BLaER1 (cell line): ENCODE data around the gene GALNT10.
"Not testable (repeated sequence)": the region's sequence is repeated elsewhere in the genome, so short reads cannot be mapped to it uniquely, and the experiment has no call there.

Source experiments
- H3K27ac ChIP-seq: shearing (Covaris generic); formaldehyde crosslinking; 2 replicates; pipeline ENCODE4 v1.8.1; 2022
- H3K27me3 ChIP-seq: shearing (Covaris generic); formaldehyde crosslinking; 2 replicates; pipeline ENCODE4 v1.8.1; 2022
- H3K36me3 ChIP-seq: shearing (Covaris generic); formaldehyde crosslinking; 2 replicates; pipeline ENCODE4 v1.8.1; 2022
- H3K4me1 ChIP-seq: shearing (Covaris generic); formaldehyde crosslinking; 2 replicates; pipeline ENCODE4 v1.8.1; 2022
- H3K4me2 ChIP-seq: shearing (Covaris generic); formaldehyde crosslinking; 2 replicates; pipeline ENCODE4 v1.8.1; 2022
- H3K4me3 ChIP-seq: shearing (Covaris generic); formaldehyde crosslinking; 2 replicates; pipeline ENCODE4 v1.8.1; 2022
- H3K9ac ChIP-seq: shearing (Covaris generic); formaldehyde crosslinking; 2 replicates; pipeline ENCODE4 v1.8.1; 2022
- H3K9me3 ChIP-seq: shearing (Covaris generic); formaldehyde crosslinking; 2 replicates; pipeline ENCODE4 v1.8.1; 2022
- H4K20me1 ChIP-seq: shearing (Covaris generic); formaldehyde crosslinking; 2 replicates; pipeline ENCODE4 v1.8.1; 2022
- Cebpa-rat ChIP-seq: shearing (Covaris generic); IDR thresholded peaks from 2 replicates; pipeline ENCODE4 v1.8.1; 2022

Gene GALNT10

DNA sequence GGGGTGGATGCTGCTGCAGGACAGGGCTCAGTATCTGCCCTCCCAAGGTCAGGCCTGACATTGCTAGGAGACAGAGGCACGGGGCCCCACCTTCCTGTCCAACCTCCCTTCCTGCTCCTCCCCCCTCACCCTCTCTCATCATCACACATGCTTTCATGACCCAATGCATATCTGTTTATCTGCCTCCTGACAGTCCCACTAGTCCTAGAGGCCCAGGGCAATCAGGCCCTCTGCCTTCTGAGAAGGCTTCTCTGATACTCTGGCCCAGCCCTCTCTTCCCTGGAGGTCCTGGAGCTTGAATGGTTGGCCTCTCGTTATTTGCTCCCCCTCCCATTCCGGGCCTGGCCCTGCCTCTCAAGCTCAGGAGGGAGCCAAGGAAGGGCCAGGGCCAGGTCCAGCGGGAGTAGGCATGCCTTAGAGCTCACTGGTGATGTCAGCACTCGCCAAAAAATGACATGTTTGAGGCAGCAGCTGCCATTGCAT is 164.6 kb downstream of the GALNT10 start:
- Histone ChIP-seq H3K9ac (no peak overlapping the region), H3K9me3 (no peaks in the 10 kb centered on the region), H3K27ac (no peak overlapping the region), H3K27me3 (no peaks in the 10 kb centered on the region), H3K36me3 (no peaks in the 10 kb centered on the region), H3K4me2 (no peak overlapping the region), H3K4me3 (no peak overlapping the region), H3K4me1 (no peaks in the 10 kb centered on the region), H4K20me1 (no peaks in the 10 kb centered on the region)
- TF ChIP-seq Cebpa-rat: no peak

DNA sequence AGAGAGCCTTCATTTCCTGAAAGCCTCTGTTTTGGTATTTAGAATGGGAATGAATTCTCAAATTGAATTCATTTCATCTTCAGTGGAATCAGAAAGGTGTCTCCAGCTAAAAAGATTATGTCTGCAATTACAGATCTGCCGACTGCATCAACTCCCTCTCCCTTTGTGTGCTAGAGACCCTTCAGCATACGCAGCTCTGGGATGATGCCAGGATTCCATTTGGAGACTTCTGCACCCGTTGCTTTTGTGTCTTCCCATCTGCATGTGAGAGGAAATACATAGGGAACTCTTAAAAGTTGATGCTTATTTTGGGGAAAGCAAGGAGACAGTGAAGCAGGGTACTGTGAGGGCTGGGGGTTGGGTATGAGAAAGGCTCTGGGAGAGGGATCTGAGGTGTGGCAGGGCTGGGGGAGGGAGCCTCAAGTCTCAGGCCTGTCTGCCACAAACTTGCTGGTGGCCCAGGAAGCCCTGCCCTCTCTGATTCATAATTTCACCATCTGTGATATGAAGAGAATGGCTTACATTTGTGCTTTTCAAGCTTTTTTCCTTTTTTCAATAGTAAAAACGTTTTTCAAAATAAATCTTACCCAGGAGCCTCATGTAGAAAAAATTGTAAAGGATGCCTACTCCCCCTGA is 165.6 kb downstream of the GALNT10 start:
- no peak for TF ChIP-seq Cebpa-rat
- no peaks in the 10 kb centered on the region for H3K27me3 ChIP-seq
- no peak overlapping the region for H3K4me2 ChIP-seq
- H3K9me3 ChIP-seq: no peaks in the 10 kb centered on the region
- H4K20me1 ChIP-seq: no peaks in the 10 kb centered on the region
- no peak overlapping the region for H3K9ac ChIP-seq
- no peaks in the 10 kb centered on the region for H3K36me3 ChIP-seq
- no peak overlapping the region for H3K27ac ChIP-seq
- no peaks in the 10 kb centered on the region for H3K4me1 ChIP-seq
- no peak overlapping the region for H3K4me3 ChIP-seq

DNA sequence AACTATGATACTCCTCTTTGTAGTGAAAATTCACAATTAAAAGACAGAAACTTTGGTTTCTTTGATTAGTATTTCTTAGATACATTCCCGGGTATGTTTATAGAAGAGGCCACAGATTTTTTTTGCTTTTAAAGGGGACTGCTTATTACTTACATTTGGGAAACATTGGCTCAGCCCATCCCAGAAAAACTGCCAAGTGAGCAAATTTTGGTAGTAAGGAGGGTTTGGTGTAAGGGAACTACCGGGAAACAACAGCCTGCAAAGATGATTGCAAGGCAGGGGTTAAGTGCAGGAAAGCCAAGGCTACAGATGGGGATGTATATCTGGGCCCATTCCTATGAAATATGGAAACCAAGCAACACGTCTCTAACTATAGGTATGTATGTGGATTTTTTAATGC is 166.4 kb downstream of the GALNT10 start:
- Histone ChIP-seq H4K20me1 (no peaks in the 10 kb centered on the region), H3K9me3 (no peaks in the 10 kb centered on the region), H3K36me3 (no peaks in the 10 kb centered on the region), H3K27ac (no peak overlapping the region), H3K27me3 (no peaks in the 10 kb centered on the region), H3K9ac (no peak overlapping the region), H3K4me1 (no peaks in the 10 kb centered on the region), H3K4me2 (no peak overlapping the region), H3K4me3 (no peak overlapping the region)
- TF ChIP-seq Cebpa-rat: no peak

DNA sequence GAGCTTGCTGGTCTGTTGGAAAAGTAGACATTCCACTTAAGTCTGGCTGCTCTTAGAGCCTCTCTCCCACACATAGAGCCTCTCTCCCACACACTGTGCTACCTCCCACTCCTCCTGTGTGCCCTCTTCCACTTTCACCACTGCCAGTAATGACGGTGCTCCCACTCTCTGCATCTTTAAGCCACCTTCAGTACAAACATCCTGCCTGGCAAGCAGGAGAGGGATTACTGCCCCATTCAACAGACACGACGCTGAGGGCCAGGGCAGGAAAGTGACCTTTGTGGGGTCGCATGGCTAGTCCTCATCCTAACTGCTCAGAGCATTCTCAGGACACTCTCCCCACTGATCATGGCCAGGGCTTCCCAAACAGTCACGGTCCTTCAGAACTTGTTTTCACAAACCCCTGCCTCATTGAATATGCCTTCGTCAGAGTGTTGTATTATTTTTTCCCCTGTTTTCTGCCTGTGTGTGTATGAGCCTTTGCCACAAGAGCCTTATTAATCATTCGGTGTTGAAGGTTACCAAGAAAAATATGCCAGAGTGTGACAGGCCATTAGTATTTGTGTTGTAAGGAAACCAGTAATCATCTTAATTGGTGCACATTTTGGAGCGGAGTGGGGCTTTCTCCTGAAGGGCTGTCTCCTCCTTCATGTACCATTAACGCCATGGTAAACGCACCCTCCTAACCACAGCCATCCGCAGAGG is 168.1 kb downstream of the GALNT10 start:
- no peak overlapping the region for H3K27ac ChIP-seq
- no peaks in the 10 kb centered on the region for H3K4me1 ChIP-seq
- no peak overlapping the region for H3K4me2 ChIP-seq
- no peak overlapping the region for H3K9ac ChIP-seq
- no peaks in the 10 kb centered on the region for H3K9me3 ChIP-seq
- no peaks in the 10 kb centered on the region for H3K36me3 ChIP-seq
- H3K4me3 ChIP-seq: no peak overlapping the region
- no peaks in the 10 kb centered on the region for H4K20me1 ChIP-seq
- no peak for TF ChIP-seq Cebpa-rat
- no peaks in the 10 kb centered on the region for H3K27me3 ChIP-seq

DNA sequence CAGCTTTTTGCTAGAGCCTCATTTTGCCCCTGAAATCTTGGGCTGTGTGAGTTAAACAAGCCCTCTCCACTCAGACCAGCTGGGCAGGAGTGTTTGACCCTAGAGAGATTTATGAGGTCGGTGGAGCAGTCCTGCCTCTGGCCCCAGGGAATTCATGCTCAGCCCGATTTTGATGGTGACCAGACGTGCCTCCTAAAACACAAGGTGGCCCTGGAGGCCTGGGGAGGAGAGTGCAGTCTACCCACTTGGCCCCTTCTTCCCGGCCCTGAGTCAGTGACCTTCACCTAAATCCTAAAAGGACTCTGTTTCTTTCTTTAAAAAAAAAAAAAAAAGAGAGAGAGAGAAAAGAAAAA is 168.7 kb downstream of the GALNT10 start:
- Histone ChIP-seq H3K9ac (no peak overlapping the region), H3K4me2 (no peak overlapping the region), H3K36me3 (no peaks in the 10 kb centered on the region), H3K4me3 (no peak overlapping the region), H3K27me3 (no peaks in the 10 kb centered on the region), H4K20me1 (no peaks in the 10 kb centered on the region), H3K27ac (no peak overlapping the region), H3K9me3 (no peaks in the 10 kb centered on the region), H3K4me1 (peaks cover 4% of the 10 kb centered on the region)
- TF ChIP-seq Cebpa-rat: no peak

DNA sequence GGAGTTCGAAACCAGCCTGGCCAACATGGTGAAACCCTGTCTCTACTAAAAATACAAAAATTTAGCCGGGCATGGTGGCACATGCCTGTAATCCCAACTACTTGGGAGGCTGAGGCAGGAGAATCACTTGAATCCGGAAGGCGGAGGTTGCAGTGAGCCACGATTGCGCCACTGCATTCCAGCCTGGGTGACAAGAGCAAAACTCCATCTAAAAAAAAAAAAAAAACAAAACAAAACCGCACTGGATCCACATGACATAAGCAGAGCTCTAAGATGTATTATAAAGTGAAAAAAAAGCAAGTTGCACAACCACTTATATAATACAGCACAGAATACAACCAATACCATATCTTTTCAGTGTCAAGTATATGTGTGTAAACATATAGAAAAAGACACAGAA is 169.7 kb downstream of the GALNT10 start:
- H3K4me1 ChIP-seq: peaks cover 11% of the 10 kb centered on the region
- not testable (repeated sequence) for H3K27ac ChIP-seq, H3K9ac ChIP-seq, H4K20me1 ChIP-seq, H3K9me3 ChIP-seq, H3K4me3 ChIP-seq, H3K36me3 ChIP-seq, H3K4me2 ChIP-seq, H3K27me3 ChIP-seq

DNA sequence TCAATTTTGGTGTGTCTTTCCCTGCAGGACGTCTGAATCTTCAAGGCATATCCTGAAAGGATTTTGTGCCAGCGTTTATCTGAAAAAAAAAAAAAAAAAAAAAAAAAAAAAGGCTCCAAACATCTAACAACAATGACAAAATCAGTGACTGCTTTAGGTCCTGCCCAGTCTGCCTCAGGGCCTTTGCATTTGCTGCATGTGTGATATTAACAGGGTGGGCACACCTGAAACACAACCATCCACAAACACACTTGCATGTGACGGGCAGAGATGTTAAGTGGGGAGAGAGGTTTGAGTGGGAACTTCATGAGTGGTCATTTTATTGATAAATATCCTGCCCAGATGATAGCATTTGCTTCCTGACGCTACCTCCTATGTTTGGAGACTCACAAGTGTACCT is 172.9 kb downstream of the GALNT10 start:
- no peaks in the 10 kb centered on the region for H3K36me3 ChIP-seq
- no peak for TF ChIP-seq Cebpa-rat
- H3K4me2 ChIP-seq: no peak overlapping the region
- no peak overlapping the region for H3K9ac ChIP-seq
- H3K4me3 ChIP-seq: no peak overlapping the region
- no peaks in the 10 kb centered on the region for H4K20me1 ChIP-seq
- no peaks in the 10 kb centered on the region for H3K27me3 ChIP-seq
- peaks cover 11% of the 10 kb centered on the region for H3K4me1 ChIP-seq
- no peaks in the 10 kb centered on the region for H3K9me3 ChIP-seq
- H3K27ac ChIP-seq: no peak overlapping the region

DNA sequence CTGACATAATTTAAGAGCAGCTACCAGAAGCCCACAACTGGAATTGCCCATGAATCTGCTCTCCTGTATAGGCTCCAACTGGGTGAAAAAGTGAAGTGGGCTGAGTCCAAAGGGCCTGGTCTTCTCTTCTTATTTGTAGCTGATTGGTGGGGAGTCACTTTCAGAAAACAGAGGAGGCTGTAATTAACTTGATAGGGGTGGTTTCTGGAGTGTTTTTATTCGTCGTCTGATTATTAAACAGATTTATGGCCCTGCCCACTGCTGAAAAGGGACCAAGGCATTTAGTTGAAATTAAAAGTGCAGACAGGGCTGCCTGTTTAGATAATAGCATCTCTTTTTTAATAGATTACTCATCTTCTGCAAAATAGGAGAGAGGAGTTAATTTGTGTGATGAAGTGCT is 174.2 kb downstream of the GALNT10 start:
- Histone ChIP-seq H3K27ac (no peak overlapping the region), H3K4me2 (peak overlapping the region; percentile 39; the same call in 1 of the 2 replicates), H3K36me3 (no peaks in the 10 kb centered on the region), H3K9me3 (no peaks in the 10 kb centered on the region), H4K20me1 (no peaks in the 10 kb centered on the region), H3K4me1 (peaks cover 11% of the 10 kb centered on the region), H3K4me3 (no peak overlapping the region), H3K9ac (no peak overlapping the region), H3K27me3 (no peaks in the 10 kb centered on the region)
- no peak for TF ChIP-seq Cebpa-rat

DNA sequence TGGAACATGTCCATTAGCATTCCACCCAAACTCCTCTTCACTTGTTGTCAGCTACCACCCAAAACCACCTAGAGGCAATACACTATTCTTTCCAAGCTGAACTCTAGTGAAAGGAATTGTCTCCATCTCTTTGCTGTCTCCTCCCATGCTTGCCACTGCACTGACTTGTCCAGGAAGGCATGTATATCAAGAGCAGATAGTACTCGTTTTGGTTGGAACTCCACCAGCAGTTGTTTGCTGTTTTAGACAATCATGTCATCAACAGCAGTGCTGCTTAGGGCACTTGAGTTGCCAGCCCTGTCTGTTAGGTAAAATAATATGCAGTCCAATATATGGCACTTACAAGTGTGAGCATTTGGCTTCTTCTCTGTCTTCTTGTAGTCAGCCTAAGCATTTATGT is 175.3 kb downstream of the GALNT10 start:
- Histone ChIP-seq H3K4me2 (no peak overlapping the region), H4K20me1 (no peaks in the 10 kb centered on the region), H3K36me3 (no peaks in the 10 kb centered on the region), H3K9me3 (no peaks in the 10 kb centered on the region), H3K27me3 (no peaks in the 10 kb centered on the region), H3K27ac (no peak overlapping the region), H3K4me1 (peaks cover 11% of the 10 kb centered on the region), H3K4me3 (no peak overlapping the region), H3K9ac (no peak overlapping the region)
- no peak for TF ChIP-seq Cebpa-rat

DNA sequence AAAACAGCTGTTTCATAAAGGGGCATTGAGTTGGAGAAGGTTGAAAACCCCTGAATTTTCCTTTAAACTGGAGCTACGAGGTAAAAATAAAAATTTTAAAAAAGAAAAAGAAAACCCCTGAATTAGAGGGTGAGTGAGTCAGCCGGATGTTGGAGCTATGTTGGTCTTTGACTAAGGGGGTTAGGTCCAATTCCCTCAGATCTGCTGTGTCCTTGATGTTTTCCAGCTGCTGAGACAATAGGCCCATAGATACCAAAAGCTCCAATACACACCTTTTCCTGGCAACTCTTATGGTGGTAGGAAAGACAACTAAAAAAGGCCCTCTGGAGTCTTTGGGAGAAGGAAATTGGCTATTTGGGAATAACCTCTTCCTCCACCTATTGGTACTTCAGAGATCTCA is 175.8 kb downstream of the GALNT10 start:
- Histone ChIP-seq H4K20me1 (no peaks in the 10 kb centered on the region), H3K36me3 (no peaks in the 10 kb centered on the region), H3K9ac (no peak overlapping the region), H3K27ac (no peak overlapping the region), H3K27me3 (no peaks in the 10 kb centered on the region), H3K4me2 (no peak overlapping the region), H3K4me3 (no peak overlapping the region), H3K4me1 (peaks cover 11% of the 10 kb centered on the region), H3K9me3 (no peaks in the 10 kb centered on the region)
- no peak for TF ChIP-seq Cebpa-rat
